GM19324 (cell line): ENCODE results near the gene TFCP2.

ENCODE experiments used
- ATAC-seq: cut with Tn5 transposase; IDR thresholded peaks from one replicate; pipeline ENCODE4 v1.9.1; 2021; ENCODE audit warnings: mild to moderate bottlenecking, moderate library complexity; ENCODE audit not compliant: unreplicated experiment, low FRiP score

The TFCP2 gene

DNA sequence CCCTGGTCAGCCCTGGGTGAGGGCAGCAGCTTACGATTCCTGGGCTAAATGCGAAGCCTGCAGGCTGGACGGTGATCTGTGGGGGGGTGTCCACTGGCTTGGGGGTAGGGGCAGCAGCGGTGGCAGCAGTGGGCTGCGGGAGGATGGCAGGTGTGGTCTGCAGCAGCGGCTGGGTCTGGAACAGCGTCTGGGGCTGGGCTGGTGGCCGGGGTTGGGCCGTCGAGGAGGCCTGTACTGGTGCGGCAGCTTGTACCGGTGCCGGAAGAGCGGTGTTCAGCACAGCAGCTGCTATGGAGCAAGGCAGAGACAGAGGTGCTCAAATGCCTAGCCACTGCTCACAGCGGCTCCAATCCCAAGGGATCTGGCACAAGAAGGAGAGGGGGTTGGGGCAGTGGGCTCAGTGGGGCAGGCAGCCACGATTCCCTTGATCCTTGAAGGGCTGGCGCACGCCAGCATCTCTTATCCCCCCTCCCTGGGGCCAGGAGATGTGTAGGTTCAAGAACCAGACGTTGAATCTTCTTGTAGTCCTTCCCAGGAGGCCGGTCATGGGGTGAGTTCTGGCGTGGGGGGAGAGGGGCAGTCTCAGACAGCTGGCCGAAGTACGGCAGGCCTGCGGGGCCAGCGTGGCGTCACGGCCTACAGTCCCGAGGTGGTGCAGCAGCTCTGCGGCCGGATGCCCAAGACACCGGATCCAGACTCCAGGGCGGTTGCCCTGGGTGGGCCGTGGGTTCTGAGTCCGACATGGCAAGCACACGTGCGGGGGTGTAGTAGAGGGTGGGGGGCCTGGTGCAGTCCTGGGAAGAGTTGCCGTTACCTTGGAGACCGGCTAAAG lies 25.0 kb upstream of the TFCP2 start:
- ATAC-seq, result no peak

DNA sequence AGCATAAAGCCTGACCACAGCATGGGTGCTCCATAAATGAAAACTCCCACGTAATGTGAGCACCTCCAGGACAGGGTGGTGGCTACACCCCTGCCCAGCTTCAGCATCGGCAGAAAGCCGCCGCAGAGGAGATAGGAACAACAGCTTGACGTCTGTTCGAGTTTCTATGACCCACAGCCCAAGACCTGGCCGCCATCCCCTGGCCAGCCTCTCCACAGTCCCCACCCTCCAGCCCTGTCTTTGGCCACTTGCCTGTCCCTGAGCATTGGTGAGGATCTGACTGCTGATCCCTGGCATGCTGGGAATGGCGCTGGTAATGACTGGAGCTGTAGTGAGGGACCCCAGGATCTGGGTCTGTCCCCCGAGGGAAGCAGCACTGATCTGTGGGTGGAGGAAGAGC lies 23.6 kb upstream of the TFCP2 start:
- no peak for ATAC-seq

DNA sequence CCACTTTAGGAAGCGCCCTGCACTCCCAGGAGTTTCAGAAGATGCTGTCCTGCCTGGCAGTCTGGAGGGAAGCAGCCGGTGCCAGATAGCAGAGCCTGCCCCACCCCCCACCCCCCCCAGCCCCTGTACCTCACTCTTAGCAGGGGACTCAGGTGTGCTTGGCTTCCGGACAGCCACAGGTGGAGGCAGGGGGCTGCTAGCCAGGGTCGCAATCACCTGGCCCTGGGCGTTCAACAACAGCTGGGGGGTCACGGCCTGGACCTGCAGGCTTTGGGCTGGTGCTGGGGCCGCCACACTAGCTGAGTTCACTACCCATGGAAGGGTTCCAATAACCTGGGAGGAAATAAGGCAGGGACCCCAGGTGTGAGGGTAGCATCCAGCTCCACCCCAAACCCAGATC lies 22.9 kb upstream of the TFCP2 start:
- ATAC-seq, result no peak

DNA sequence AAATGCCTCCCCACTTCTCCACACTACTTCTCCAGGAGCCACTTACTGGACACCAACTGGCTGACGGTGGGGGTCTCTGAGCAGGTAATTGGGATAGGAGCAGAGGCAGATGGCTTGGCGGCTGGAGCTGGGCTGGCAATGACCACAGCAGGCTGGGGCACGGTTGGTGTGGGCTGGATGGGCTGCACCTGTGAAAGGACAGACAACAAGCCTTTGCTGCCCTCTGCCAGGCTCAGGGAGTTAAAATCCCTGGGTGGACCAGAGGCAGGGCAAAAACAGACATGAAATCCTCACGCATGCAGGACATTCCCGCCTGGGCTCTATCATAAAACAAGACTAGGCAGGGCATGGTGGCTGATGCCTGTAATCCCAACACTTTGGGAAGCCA lies 19.3 kb upstream of the TFCP2 start:
- no peak for ATAC-seq

DNA sequence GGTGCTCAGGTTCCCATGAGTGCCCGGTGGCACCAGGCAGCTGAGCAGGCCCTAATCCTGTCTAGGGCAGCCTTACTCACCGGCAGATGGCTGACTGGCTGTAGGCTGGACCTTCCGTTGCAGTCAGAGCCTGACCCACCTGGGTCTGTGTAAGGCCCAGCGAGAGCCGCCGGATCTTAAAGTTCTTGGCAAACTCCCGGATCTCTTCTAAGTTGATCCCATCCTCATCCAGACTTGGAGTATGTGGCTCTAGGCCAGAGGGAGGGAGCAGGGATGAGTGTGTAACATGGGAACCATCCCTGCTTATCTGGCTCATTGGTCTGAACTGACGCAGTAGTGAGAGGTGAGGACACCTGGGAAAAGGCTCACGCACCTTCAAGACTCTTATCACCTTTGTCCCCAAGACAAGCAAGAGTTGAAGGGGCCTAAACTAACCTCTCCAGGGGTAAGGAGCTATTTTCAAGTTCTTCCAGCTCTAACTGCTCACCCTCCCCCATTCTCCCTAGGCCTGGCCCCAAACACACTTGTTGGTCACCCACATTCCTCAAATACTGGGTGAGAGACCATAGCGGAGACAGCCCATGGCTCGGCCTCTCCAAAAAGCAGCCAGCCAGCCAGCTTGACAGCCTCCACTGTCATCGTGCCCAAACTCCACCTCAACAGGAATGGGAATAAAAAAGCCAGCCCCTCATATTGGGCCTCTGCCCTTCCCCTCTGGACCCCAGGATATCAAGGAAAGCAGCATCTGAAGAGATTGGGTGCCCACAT lies 18.8 kb upstream of the TFCP2 start:
- ATAC-seq, result no peak

DNA sequence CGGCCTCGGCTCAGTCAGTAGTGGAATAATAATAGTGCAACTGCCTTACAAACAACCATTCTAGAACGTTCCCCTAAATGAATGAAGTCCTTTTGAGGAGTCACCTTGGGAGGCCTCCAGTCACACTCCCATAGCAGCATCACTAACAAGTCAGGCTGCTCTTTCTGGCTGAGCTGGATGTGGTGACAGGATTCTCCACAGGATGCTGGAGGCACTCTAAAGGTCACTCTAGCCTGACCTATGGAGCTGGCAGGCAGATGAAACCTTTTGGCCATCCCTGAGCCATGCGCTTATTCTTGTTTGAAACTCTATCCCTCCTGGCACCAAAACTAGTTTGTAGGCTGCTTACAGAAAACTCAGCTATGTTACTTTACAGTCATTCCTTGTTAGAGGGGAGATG lies 17.9 kb upstream of the TFCP2 start:
- no peak for ATAC-seq

DNA sequence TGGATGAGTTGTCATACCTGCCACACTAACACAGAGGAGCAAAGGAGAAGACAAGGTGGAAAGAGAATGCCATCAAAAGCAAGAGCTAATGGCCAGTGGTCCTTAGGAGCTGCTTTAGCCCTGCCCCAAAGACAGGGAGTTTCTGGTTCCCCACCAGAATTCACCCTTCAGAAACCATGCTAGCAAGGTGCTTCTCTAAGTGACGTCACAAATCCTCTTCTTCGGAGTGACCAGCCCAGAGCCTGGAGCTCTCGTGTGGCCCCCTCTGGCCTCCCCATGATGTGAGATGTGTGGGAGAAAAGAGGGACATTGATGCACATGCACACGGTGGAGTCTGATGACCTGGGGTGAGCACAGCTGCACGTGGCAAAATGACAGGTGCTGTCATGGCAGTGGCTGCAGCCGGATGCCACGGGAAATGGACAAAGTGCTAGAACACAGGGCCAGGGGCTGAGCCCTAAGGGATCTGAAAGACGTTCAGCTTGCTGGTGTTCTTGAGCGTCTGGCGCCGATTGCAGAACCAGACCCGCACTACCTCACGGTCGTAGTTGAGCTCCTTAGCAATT lies 16.9 kb upstream of the TFCP2 start:
- no peak for ATAC-seq

DNA sequence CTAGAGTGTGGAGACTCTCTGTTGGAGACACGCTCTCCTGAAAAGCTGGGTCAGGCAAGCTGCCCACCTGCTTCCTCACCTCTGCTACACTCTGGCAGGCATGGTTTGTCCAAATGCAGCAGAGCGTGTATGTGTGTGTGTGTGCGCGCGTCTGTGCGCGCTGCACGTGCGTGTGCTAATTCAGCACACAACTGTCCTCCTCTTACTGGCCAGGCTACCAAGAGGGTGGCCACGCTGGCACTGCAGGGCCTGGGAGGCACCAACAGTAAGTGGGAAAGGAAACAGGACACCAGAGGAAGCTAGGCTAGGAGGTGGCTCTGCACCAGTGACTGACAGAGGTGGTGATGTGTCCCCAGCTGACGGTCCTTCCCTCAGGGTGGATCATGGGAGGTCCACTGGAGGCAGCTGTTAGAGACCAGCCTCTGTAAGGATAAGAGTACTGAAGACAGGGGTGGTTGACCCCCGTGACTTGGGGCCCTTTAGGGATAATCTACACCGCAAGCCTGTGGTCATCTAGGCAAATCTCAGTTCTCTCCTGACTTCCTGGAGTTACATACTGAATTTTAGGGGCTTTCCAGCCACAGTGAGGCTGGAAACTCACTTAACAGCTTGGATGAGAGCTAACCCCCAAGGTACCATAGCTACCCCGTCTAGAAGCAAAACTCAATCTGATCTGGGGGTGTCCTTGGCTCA lies 15.6 kb upstream of the TFCP2 start:
- peak; percentile 46 for ATAC-seq

DNA sequence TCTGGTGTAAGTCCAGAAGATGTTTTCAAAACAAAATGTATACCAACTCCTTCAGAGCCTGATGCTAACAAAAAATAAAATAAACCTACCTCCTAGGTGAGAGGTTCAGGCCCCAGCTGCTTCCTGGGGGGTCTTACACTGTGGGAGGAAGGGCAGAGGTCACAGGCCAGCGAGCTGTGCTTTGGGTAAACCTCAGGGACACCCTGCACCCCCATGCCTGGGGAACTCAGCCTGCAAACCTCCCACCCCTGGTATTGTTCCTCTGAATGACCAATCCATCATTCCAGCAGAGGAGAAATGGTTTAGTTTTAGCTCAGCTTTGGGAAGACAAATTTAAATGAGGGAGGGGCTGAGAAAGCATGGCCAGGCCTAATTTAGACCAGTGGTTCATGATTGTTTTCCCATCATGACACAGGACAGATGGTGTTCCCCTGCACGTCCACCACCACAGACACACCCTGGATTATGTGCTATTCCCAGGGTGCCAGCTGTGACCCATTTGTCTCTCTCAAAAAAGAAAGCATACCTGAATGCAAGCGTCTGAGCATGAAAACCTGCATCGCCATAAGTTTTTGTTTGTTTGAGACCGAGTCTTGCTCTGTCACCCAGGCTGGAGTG lies 14.5 kb upstream of the TFCP2 start:
- no peak for ATAC-seq

DNA sequence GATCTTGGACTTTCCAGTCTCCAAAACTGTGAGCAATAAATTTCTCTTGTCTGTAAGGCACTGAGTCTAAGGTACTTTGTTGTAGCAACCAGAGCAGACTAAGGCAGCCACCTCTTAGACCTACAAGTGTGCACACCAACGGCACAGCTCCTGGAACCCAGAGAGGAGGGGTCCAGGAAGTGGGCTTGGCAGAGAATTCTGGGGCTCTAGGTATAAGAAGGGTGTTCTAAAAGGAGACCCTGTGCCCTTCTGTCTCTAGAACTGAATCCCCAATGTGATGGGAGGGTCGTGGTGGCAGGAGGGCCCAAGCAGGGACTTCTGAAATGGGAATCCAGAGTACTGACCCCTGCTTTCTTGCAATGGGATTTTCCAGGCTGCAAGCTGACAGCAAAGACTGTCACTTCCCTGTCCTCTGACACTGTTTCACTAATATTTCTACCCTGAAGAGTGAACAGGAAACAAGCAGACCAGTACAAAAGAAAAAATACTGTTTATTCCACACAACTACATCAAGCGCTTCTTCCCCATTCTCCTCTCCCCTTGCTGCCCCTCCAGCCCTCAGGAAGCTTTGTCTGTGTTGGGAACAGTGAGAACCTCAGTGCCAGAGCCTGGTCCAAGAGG lies 13.6 kb upstream of the TFCP2 start:
- no peak for ATAC-seq

DNA sequence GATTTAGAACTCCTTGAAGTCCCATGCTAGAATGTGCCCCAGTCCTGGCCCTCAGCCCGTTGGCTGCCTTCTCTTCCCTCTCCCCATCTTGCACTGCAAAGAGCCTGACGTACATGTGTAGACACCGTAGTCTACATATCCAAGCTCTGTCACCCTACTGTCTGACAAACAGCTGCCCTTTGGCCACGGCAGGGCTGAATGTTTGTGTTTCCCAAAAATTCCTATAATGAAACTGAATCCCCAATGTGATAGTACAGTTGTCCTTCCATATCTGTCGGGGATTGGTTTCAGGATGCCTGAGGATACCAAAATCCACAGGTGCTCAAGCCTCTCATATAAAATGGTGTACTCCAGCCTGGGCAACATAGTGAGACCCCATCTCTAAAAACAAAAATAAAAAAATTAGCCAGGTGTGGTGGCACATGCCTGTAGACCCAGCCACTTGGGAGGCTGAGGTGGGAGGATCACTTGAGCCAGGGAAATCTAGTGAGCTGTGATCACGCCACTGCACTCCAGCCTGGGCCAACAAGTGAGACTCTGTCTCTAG lies 12.3 kb upstream of the TFCP2 start:
- ATAC-seq, result no peak

DNA sequence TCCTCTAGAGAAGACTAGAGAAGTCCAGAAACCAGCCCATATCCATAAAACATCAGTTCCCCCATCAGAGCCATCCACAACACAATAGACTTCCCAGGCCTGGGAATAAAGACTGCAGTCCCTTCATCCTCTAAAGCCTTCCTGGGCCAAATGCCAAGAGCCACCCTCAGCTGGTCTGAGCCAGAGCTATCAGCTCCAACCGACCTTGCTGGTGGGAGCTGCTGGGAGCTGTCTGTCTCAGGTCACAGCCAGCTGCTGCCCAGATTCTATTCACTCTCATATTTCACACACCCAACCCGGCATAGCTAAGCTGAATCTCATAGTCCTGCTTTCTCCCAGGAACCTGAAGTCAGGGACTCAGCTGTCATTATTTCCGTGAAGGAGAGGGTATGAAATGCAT lies 10.9 kb upstream of the TFCP2 start:
- no peak for ATAC-seq

DNA sequence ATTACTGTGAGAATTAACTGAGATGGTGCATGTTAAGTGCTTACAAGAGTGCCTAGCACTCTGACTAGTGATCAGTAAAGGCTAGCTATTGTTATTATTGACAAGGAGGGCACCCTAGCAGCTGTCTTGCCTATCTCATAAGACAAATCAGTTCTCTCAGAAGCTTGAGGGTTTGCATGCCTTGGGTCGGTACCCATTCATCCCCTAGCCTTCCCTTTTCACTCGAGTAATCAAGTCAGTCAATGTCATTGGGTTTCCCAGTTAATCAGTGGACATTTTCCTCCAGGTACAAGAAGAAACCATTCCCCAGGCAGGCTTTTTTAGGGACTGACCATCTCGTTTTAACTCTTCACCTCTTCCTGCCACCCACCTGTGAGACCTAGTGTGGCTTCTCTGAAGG lies 10.4 kb upstream of the TFCP2 start:
- no peak for ATAC-seq

DNA sequence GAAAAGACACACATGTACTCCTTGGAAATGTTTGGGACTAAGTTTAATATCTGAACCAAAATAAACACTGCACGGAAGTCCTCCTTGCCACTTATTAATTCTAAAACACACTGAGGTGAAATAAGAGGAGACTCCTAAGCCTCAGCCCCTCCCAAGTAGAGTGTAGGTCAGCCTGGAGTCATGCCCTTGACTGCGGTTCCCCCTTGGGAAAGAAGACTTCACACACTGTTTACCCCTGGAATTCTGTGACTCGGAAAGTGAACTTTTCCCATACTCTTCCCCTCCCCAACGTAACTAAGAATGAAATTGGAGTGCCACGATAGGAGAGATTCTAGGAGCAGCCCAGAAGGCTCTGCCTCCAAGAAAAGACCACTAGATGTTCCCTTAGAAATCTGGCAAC lies 8.6 kb upstream of the TFCP2 start:
- ATAC-seq, result no peak

DNA sequence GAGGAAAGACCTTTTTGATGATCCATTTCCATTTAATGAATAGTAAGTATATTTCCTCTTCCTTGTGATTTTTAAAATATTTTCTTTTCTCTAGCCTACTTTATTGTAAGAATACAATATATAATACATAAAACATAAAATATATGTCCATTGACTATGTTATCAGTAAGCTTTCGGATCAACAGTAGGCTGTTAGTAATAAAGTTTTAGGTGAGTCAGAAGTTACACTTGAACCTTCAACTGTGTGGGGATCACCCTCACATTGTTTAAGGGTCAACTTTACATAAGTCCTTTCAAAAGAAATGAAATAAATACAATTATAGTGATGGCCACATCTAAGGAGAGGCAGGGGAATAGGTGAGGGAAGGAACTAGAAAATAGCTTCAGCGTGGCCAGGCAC lies 5.0 kb upstream of the TFCP2 start:
- ATAC-seq, result no peak

DNA sequence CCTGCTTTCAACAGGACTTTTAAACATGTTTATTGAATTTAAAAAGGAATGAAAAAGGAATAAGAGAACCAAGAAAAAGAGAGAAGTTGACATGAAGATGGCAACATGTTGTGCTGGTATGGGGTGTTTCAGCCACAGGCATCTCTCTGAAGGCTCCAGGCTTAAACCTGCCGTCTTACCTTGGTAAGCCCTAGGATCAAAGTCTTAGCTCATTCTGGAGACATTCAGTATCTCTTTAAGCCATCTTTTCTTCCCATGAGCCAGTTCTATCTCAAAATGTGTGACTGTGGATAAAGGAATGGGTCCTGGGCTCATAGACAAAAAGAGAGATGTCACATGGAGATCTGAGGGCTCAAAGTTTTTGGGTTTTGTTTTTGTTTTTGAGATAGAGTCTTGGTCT lies 1.6 kb upstream of the TFCP2 start:
- ATAC-seq, result no peak

DNA sequence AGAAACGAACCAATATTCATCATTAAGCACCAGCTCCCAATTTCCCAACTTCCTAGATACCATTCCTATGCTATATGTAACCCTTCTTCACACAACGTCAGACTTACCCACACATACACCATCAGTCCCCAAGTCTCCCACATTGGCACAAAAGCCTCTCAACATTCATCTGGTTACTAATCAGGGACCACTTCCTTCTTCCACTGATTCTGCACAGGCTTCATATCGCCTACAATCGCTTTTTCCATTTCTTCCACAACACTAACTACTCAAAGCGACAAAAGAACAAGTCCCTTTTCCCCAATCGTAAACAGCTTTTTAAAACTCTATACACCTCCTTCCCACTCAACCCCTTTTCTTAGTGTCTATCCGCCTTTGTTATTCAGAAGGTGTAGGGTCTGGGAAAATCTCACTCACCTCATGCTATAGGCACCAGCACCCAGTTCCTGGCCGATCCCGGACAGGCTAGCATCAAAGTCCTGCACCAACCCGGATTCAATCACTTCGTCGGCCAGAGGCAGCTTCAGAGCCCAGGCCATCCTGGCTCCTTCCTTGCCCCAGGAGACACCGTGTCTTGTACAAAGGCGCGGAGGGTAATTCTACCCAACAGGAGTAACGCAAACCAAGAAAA lies 936 bp downstream of the TFCP2 start:
- no peak for ATAC-seq

DNA sequence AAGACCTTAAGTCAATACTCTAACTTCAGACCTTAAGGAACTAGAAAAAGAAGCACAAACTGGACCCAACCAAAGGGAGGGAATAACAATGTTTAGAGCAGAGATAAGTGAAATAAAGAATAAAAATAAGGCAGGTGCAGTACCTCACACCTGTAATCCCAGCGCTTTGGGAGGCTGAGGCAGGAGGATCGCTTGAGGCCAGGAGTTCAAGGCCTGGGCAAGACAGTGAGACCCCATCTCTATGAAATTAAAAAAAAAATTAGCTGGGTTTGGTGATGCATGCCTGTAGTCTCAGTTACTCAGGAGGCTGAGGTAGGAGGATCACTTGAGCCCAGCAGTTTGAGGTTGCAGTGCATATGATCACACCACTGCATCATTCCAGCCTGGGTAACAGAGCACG lies 9.1 kb downstream of the TFCP2 start:
- ATAC-seq, result no peak

DNA sequence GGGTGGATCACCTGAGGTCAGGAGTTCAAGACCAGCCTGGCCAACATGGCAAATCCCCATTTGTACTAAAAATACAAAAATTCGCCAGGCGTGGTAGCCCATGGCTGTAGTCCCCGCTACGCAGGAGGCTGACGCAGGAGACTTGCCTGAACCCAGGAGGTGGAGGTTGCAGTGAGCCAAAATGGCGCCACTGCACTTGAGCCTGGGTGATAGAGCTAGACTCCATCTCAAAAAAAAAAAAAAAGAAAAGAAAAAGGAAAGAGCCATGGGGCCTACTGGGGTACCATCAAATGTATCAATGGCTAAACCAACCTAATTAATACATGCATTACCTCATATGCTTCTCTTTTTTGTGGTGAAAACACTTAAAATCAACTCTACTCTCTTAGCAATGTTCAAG lies 10.7 kb downstream of the TFCP2 start:
- no peak for ATAC-seq
